ENCODE measurements around the gene GALNT2.
A peak's percentile ranks its signal among the peaks of the same experiment; 100 is the strongest.

Gene GALNT2

GRCh38 chr1:230072296-230072695 lies 5.3 kb downstream of the GALNT2 start:
- no peak for DNase-seq (ENCODE audit: low spot score)

GRCh38 chr1:230072866-230073265 lies 5.8 kb downstream of the GALNT2 start:
- DNase-seq (ENCODE audit: low spot score), result no peak

- DNase-seq (ENCODE audit: low spot score), result no peak
These were observed 6.5 kb downstream of the GALNT2 start for GRCh38 chr1:230073371-230074035.

- no peak for DNase-seq (ENCODE audit: low spot score)
These were observed 7.2 kb downstream of the GALNT2 start for GRCh38 chr1:230074270-230074669.

GRCh38 chr1:230074762-230075161 lies 7.7 kb downstream of the GALNT2 start:
- no peak for DNase-seq (ENCODE audit: low spot score)

- no peak for DNase-seq (ENCODE audit: low spot score)
These were observed 9.1 kb downstream of the GALNT2 start for GRCh38 chr1:230076121-230076520.

- DNase-seq (ENCODE audit: low spot score), result no peak
These were observed 10.0 kb downstream of the GALNT2 start for GRCh38 chr1:230077011-230077410.

GRCh38 chr1:230077436-230078213 lies 10.6 kb downstream of the GALNT2 start:
- DNase-seq (ENCODE audit: low spot score), result no peak

GRCh38 chr1:230079199-230080024 lies 12.4 kb downstream of the GALNT2 start:
- no peak for DNase-seq (ENCODE audit: low spot score)

- no peak for DNase-seq (ENCODE audit: low spot score)
These were observed 13.8 kb downstream of the GALNT2 start for GRCh38 chr1:230080822-230081221.

- DNase-seq (ENCODE audit: low spot score), result no peak
These were observed 14.7 kb downstream of the GALNT2 start for GRCh38 chr1:230081751-230082150.

GRCh38 chr1:230082211-230082610 lies 15.2 kb downstream of the GALNT2 start:
- DNase-seq (ENCODE audit: low spot score), result no peak

- no peak for DNase-seq (ENCODE audit: low spot score)
These were observed 16.0 kb downstream of the GALNT2 start for GRCh38 chr1:230083053-230083452.

GRCh38 chr1:230083746-230084407 lies 16.8 kb downstream of the GALNT2 start:
- no peak for DNase-seq (ENCODE audit: low spot score)

- peak; percentile 67 for DNase-seq (ENCODE audit: low spot score)
These were observed 17.6 kb downstream of the GALNT2 start for GRCh38 chr1:230084408-230085177.

- no peak for DNase-seq (ENCODE audit: low spot score)
These were observed 18.1 kb downstream of the GALNT2 start for GRCh38 chr1:230085178-230085515.

GRCh38 chr1:230086151-230086550 lies 19.1 kb downstream of the GALNT2 start:
- DNase-seq (ENCODE audit: low spot score), result no peak

- DNase-seq (ENCODE audit: low spot score), result no peak
These were observed 20.1 kb downstream of the GALNT2 start for GRCh38 chr1:230087028-230087716.

GRCh38 chr1:230087717-230088105 lies 20.7 kb downstream of the GALNT2 start:
- DNase-seq (ENCODE audit: low spot score), result no peak

- no peak for DNase-seq (ENCODE audit: low spot score)
These were observed 23.2 kb downstream of the GALNT2 start for GRCh38 chr1:230090194-230090711.
